H1 (cell line): Measurements from ENCODE around the gene HES4. TPM values are rescaled to one million over a fixed set of nuclear protein-coding genes. Genes with fewer than 3 reads are reported as not detected.
A peak's percentile ranks its signal among the peaks of the same experiment; 100 is the strongest.

ENCODE experiments used
- CTCF ChIA-PET: fragments of 300-600 bp; sonication (Branson Sonifier 250); formaldehyde crosslinking; loops from one replicate; lab custom pipeline; 2021; ENCODE audit not compliant: partially characterized antibody; lab: Charles Lee
- POLR2A ChIA-PET: fragments of 300-600 bp; sonication (Branson Sonifier 250); formaldehyde crosslinking; loops from one replicate; lab custom pipeline; 2021; ENCODE audit warnings: inconsistent platforms; ENCODE audit not compliant: partially characterized antibody; lab: Charles Lee
- DNase-seq, 2 experiments: peaks; one replicate each; pipeline versions ENCODE4 v3.0.0 to v3.0.0-alpha.2; 2010 to 2022; ENCODE audit warnings: low spot score in 2 of 2, low read depth in 1 of 2, mixed read lengths in 1 of 2
- FAIRE-seq: peaks from 2 replicates; lab custom pipeline; 2011; peaks lifted over from hg19 to GRCh38; lab: Jason Lieb, UNC
- H2AFZ ChIP-seq: 2 replicates; pipeline ENCODE4 v1.8.1; 2012; ENCODE audit warnings: low read length, inconsistent platforms
- H2AK5ac ChIP-seq: 2 replicates; pipeline ENCODE4 v1.6.1; 2013; ENCODE audit warnings: low read depth, low read length
- H2BK120ac ChIP-seq: replicated peaks from 2 replicates; pipeline ENCODE3; 2013; ENCODE audit warnings: low read depth, low read length, inconsistent platforms
- H2BK12ac ChIP-seq: 2 replicates; pipeline ENCODE4 v1.6.1; 2013; ENCODE audit warnings: low read depth, low read length
- H2BK15ac ChIP-seq: 2 replicates; pipeline ENCODE4 v1.6.1; 2013; ENCODE audit warnings: low read length
- H2BK20ac ChIP-seq: 2 replicates; pipeline ENCODE4 v1.6.1; 2013; ENCODE audit warnings: low read length
- H2BK5ac ChIP-seq: 2 replicates; pipeline ENCODE4 v1.6.1; 2013; ENCODE audit warnings: low read depth, low read length
- H3K14ac ChIP-seq: 2 replicates; pipeline ENCODE4 v1.6.1; 2013; ENCODE audit warnings: inconsistent platforms; ENCODE audit not compliant: insufficient read length
- H3K18ac ChIP-seq: 2 replicates; pipeline ENCODE4 v1.6.1; 2013; ENCODE audit warnings: low read length; ENCODE audit errors: extremely low read depth
- H3K23ac ChIP-seq: 2 replicates; pipeline ENCODE4 v1.6.1; 2013; ENCODE audit warnings: inconsistent platforms; ENCODE audit not compliant: insufficient read length
- H3K23me2 ChIP-seq: 2 replicates; pipeline ENCODE4 v1.6.1; 2013; ENCODE audit warnings: low read depth, low read length
- H3K27ac ChIP-seq: 2 replicates; pipeline ENCODE4 v1.6.1; 2011; ENCODE audit warnings: low read depth, low read length, inconsistent platforms
- H3K27me3 ChIP-seq, 4 experiments: replicated peaks in 1 of 4; 1 replicate in 1 of 4; 2 replicates in 3 of 4; pipeline versions ENCODE4 v1.6.1 to v1.8.1; 2011 to 2013; ENCODE audit warnings: low read length in 3 of 4, mild to moderate bottlenecking in 3 of 4, inconsistent platforms in 2 of 4, mixed read lengths in 2 of 4, moderate library complexity in 1 of 4; ENCODE audit not compliant: control insufficient read depth in 3 of 4, insufficient read depth in 3 of 4; ENCODE audit errors: extremely low read depth in 1 of 4
- H3K36me3 ChIP-seq, 4 experiments: 2 replicates each; pipeline versions ENCODE4 v1.6.1 to v1.8.1; 2011 to 2013; ENCODE audit warnings: mild to moderate bottlenecking in 4 of 4, low read length in 3 of 4, moderate library complexity in 2 of 4, control low read depth in 1 of 4, inconsistent platforms in 1 of 4; ENCODE audit not compliant: insufficient read depth in 4 of 4, control insufficient read depth in 2 of 4
- H3K4ac ChIP-seq: replicated peaks from 2 replicates; pipeline ENCODE3; 2013; ENCODE audit warnings: low read length, low read depth, mixed read lengths, inconsistent platforms; ENCODE audit not compliant: insufficient read length
- H3K4me1 ChIP-seq, 4 experiments: replicated peaks in 1 of 4; 1 replicate in 1 of 4; 2 replicates in 3 of 4; pipeline versions ENCODE4 v1.6.1 to v1.8.1; 2011 to 2013; ENCODE audit warnings: low read length in 3 of 4, inconsistent platforms in 2 of 4, mixed read lengths in 1 of 4; ENCODE audit not compliant: insufficient read depth in 4 of 4, control insufficient read depth in 3 of 4
- H3K4me2 ChIP-seq, 2 experiments: 2 replicates each; pipeline versions ENCODE4 v1.6.1 to v1.8.1; 2011 to 2013; ENCODE audit warnings: low read depth in 2 of 2, low read length in 2 of 2, control low read depth in 1 of 2, inconsistent platforms in 1 of 2, mild to moderate bottlenecking in 1 of 2; ENCODE audit not compliant: insufficient read depth in 1 of 2
- H3K4me3 ChIP-seq, 4 experiments: fragments of 200-600, 300-600 bp in 1 of 4; sonication (generic), shearing (Covaris generic), sonication (Bioruptor Twin) in 1 of 4; 2 replicates each; pipeline versions ENCODE4 v1.5.1 to v1.8.1; 2011 to 2016; ENCODE audit warnings: low read length in 4 of 4, low read depth in 3 of 4, control low read depth in 2 of 4, inconsistent platforms in 2 of 4, mild to moderate bottlenecking in 2 of 4, mixed read lengths in 1 of 4, moderate library complexity in 1 of 4; ENCODE audit not compliant: insufficient read depth in 2 of 4; ENCODE audit errors: extremely low read depth in 1 of 4
- H3K56ac ChIP-seq: replicated peaks from 2 replicates; pipeline ENCODE3; 2013; ENCODE audit warnings: low read depth, mild to moderate bottlenecking, mixed read lengths, low read length, inconsistent platforms; ENCODE audit not compliant: insufficient read length
- H3K79me1 ChIP-seq: 2 replicates; pipeline ENCODE4 v1.6.1; 2013; ENCODE audit warnings: low read depth, low read length, control low read depth
- H3K79me2 ChIP-seq, 2 experiments: 2 replicates each; pipeline versions ENCODE4 v1.6.1 to v1.8.1; 2012 to 2013; ENCODE audit warnings: low read length in 2 of 2, mild to moderate bottlenecking in 2 of 2, inconsistent platforms in 1 of 2; ENCODE audit not compliant: insufficient read depth in 2 of 2, control insufficient read depth in 1 of 2
- H3K9ac ChIP-seq, 4 experiments: replicated peaks in 1 of 4; 1 replicate in 1 of 4; 2 replicates in 3 of 4; pipeline versions ENCODE4 v1.6.1 to v1.8.1; 2011 to 2013; ENCODE audit warnings: low read depth in 3 of 4, low read length in 3 of 4, control low read depth in 2 of 4, mild to moderate bottlenecking in 2 of 4, moderate library complexity in 2 of 4, inconsistent platforms in 1 of 4; ENCODE audit errors: extremely low read depth in 1 of 4
- H3K9me3 ChIP-seq, 2 experiments: 2 replicates each; pipeline versions ENCODE4 v1.6.1 to v1.8.1; 2012 to 2013; ENCODE audit warnings: mild to moderate bottlenecking in 2 of 2, moderate library complexity in 2 of 2, control low read depth in 1 of 2, inconsistent platforms in 1 of 2, low read depth in 1 of 2, low read length in 1 of 2, mixed read lengths in 1 of 2; ENCODE audit not compliant: insufficient read depth in 2 of 2
- H4K20me1 ChIP-seq, 2 experiments: replicated peaks in 1 of 2; 2 replicates each; pipeline versions ENCODE3 to v1.8.1; 2011 to 2013; ENCODE audit warnings: inconsistent platforms in 2 of 2, low read length in 2 of 2, mild to moderate bottlenecking in 1 of 2; ENCODE audit not compliant: insufficient read depth in 2 of 2, control insufficient read depth in 1 of 2
- H4K5ac ChIP-seq: 2 replicates; pipeline ENCODE4 v1.6.1; 2013; ENCODE audit warnings: low read length, low read depth, mixed read lengths, inconsistent platforms; ENCODE audit not compliant: insufficient read length
- H4K8ac ChIP-seq: 2 replicates; pipeline ENCODE4 v1.8.0; 2013; ENCODE audit warnings: mild to moderate bottlenecking, moderate library complexity, low read length, inconsistent platforms; ENCODE audit not compliant: insufficient read depth; ENCODE audit errors: extremely low read depth
- H4K91ac ChIP-seq: replicated peaks from 2 replicates; pipeline ENCODE3; 2013; ENCODE audit warnings: low read length, mixed read lengths, inconsistent platforms; ENCODE audit not compliant: insufficient read length
- JUN ChIP-seq: IDR thresholded peaks from 2 replicates; pipeline ENCODE4 v1.6.1; 2011; ENCODE audit warnings: low read depth, mild to moderate bottlenecking, improper control_type of control experiment, low read length
- SUZ12 ChIP-seq: fragments of 200-600 bp; sonication (generic); IDR thresholded peaks from 2 replicates; pipeline ENCODE4 v1.6.1; 2012; ENCODE audit warnings: mild to moderate bottlenecking, inconsistent platforms, low read length, moderate library complexity, mixed read lengths
- TEAD4 ChIP-seq: IDR thresholded peaks from 2 replicates; pipeline ENCODE4 v1.6.1; 2012; ENCODE audit warnings: low read depth, low read length, inconsistent platforms, mixed read lengths
- WGBS, 2 experiments: shearing (Covaris generic) in 1 of 2; methylation state at CpG; one replicate each; pipeline versions ENCODE4 v1.1.6 to v1.1.7; 2013 to 2015; ENCODE audit warnings: low lambda C conversion rate in 2 of 2, mixed read lengths in 2 of 2, inconsistent platforms in 1 of 2, low coverage in 1 of 2, missing lambda C conversion rate in 1 of 2; ENCODE audit not compliant: insufficient replicate concordance in 2 of 2, insufficient coverage in 1 of 2, insufficient read length in 1 of 2; ENCODE audit errors: extremely low coverage in 1 of 2, missing lambda C conversion rate in 1 of 2; 5-methylcytosine and 5-hydroxymethylcytosine counted together
- polyA plus RNA-seq, 7 experiments: library from polyadenylated mRNA; depleted of rRNA in 3 of 7; stranded (reverse) in 5 of 7; unstranded in 2 of 7; fragments of >200 nt in 5 of 7; fragments of 200-250 nt in 2 of 7; gene quantifications; 1 replicate in 5 of 7; 2 replicates in 1 of 7; 4 replicates in 1 of 7; pipeline versions ENCODE4 v1.2.1 to v1.2.3, GENCODE V29; 2011 to 2013; ENCODE audit warnings: missing spikeins in 2 of 7, mixed read lengths in 2 of 7
- total RNA-seq: library from RNA; stranded (reverse); fragmentation: NEBNext Ultra II Directional; extraction: Animal tissue kit (Norgen Biotek cat#: 25700); gene quantifications from 2 replicates; pipeline ENCODE4 v1.2.1, GENCODE V29; 2021

HES4 gene
- total and polyA plus RNA-seq, 2 of the 8 experiments (the other 6 are each of a cell fraction or from before 2014, with no cell fraction given): 2.8 to 3.5 TPM

GRCh38 chr1:1026599-1027413, 26.9 kb upstream of the HES4 start:
- peaks cover 7 to 22% of the 10 kb centered on the region in 2 experiments for H4K20me1 ChIP-seq
- no peak for TF ChIP-seq JUN
- no peak for TF ChIP-seq TEAD4
- no peak for TF ChIP-seq SUZ12

More at GRCh38 chr1:1026599-1027413, 26.9 kb upstream of the HES4 start:
- ChIA-PET POLR2A (interaction anchor here (0.7 to 14.9 kb wide), 7 partner anchors 9 to 81 kb away, joined by 3 to 245 read pairs (median 5); partner anchors contain the start of gene HES4), CTCF (interaction anchor here (1.3 to 4.2 kb wide), 4 partner anchors 12 to 45 kb away, joined by 3 to 20 read pairs (median 5); partner anchors contain the start of gene PERM1)
- peak overlapping the region; percentile 69 for H3K4ac ChIP-seq
- H2BK20ac ChIP-seq: no peak overlapping the region
- no peak overlapping the region for H3K23ac ChIP-seq
- H3K36me3 ChIP-seq: peaks cover 0 to 24% (median 5%) of the 10 kb centered on the region in 4 experiments; a peak in 4 of 8 replicates
- H3K14ac ChIP-seq: no peak overlapping the region
- H2BK15ac ChIP-seq: no peak overlapping the region; the same call in 1 of the 2 replicates
- peaks cover 19% of the 10 kb centered on the region for H3K79me1 ChIP-seq
- no peak overlapping the region for H3K4me3 ChIP-seq
- FAIRE-seq: no peak
- peak overlapping the region; percentile 48; the same call in 1 of the 2 replicates for H3K18ac ChIP-seq
- peaks cover 0 to 12% of the 10 kb centered on the region in 2 experiments; a peak in 1 of 4 replicates for H3K79me2 ChIP-seq
- no peak overlapping the region for H3K4me2 ChIP-seq
- H4K5ac ChIP-seq: no peak overlapping the region
- peak overlapping the region; percentile 26; the same call in 1 of the 2 replicates for H2BK5ac ChIP-seq
- no peaks in the 10 kb centered on the region for H3K9me3 ChIP-seq
- H4K91ac ChIP-seq: peak overlapping the region; percentile 74
- H2BK120ac ChIP-seq: no peak overlapping the region
- no peaks in the 10 kb centered on the region; a peak in 2 of 7 replicates for H3K27me3 ChIP-seq
- H3K9ac ChIP-seq: no peak overlapping the region
- H3K23me2 ChIP-seq: peaks cover 3% of the 10 kb centered on the region
- H2AK5ac ChIP-seq: peak overlapping the region; percentile 9; the same call in 1 of the 2 replicates
- no peak overlapping the region for H4K8ac ChIP-seq
- peak overlapping the region; percentile 80; the same call in 1 of the 2 replicates for H2BK12ac ChIP-seq
- no peak overlapping the region for H3K27ac ChIP-seq
- peaks cover under 1 to 52% (median 36%) of the 10 kb centered on the region in 4 experiments for H3K4me1 ChIP-seq
- H3K56ac ChIP-seq: no peak overlapping the region
- WGBS, 2 experiments: 83% methylated on average over 20 of the region's 21 CpGs; no CpG with 5 or more reads in 1 of the 2 experiments
- DNase-seq: no peak
- H2AFZ ChIP-seq: no peak overlapping the region
